Measurements from ENCODE around the gene RLF. TPM values are rescaled to one million over a fixed set of nuclear protein-coding genes. Genes with fewer than 3 reads are reported as not detected.

Gene RLF
- total and polyA plus RNA-seq, 5 donors from 2014 or later, result 7.8 to 36.8 (median 9.1) TPM

Other genes starting within 250 kb of the RLF start
- 3.7 TPM for gene MFSD2A, start 206.2 kb upstream of the RLF start, total RNA-seq
- gene MFSD2A, start 206.2 kb upstream of the RLF start, polyA plus RNA-seq, result under 1 TPM in 2 of 4 donors, not detected in 2; 0.27 to 0.39 TPM
- 322 TPM for gene CAP1, start 120.7 kb upstream of the RLF start, total RNA-seq
- gene CAP1, start 120.7 kb upstream of the RLF start, polyA plus RNA-seq, result 100 to 1,000 TPM; 608 to 806 (median 709) TPM
- 44.2 TPM for gene PPT1, start 64.1 kb upstream of the RLF start, total RNA-seq
- gene PPT1, start 64.1 kb upstream of the RLF start, polyA plus RNA-seq, result 100 to 1,000 TPM; 173 to 219 (median 201) TPM
- gene TMCO2, start 86.5 kb downstream of the RLF start, total RNA-seq, result not detected
- not detected for gene TMCO2, start 86.5 kb downstream of the RLF start, polyA plus RNA-seq
- 12.2 TPM for gene ZMPSTE24, start 96.8 kb downstream of the RLF start, total RNA-seq
- 10 to 100 TPM; 23.3 to 35.1 (median 32.0) TPM for gene ZMPSTE24, start 96.8 kb downstream of the RLF start, polyA plus RNA-seq
- 2.9 TPM for gene COL9A2, start 155.9 kb downstream of the RLF start, total RNA-seq
- gene COL9A2, start 155.9 kb downstream of the RLF start, polyA plus RNA-seq, result 1 to 10 TPM in 1 of 4 donors, under 1 TPM in 3; 0.26 to 1.5 (median 0.50) TPM
- gene SMAP2, start 212.3 kb downstream of the RLF start, total RNA-seq, result 341 TPM
- 100 to 1,000 TPM; 297 to 472 (median 407) TPM for gene SMAP2, start 212.3 kb downstream of the RLF start, polyA plus RNA-seq

Data from CD4-positive, CD25-positive, alpha-beta regulatory T cell (primary cell).